ENCODE data around the gene PCBP3.
"Not testable (repeated sequence)": the region's sequence is repeated elsewhere in the genome, so short reads cannot be mapped to it uniquely, and the experiment has no call there.

The PCBP3 gene

GRCh38 chr21:45792682-45793383, 149.3 kb downstream of the PCBP3 start:
- no peak for DNase-seq

GRCh38 chr21:45794027-45794426, 150.5 kb downstream of the PCBP3 start:
- DNase-seq: no peak

GRCh38 chr21:45796003-45796402, 152.5 kb downstream of the PCBP3 start:
- DNase-seq: no peak

DNA sequence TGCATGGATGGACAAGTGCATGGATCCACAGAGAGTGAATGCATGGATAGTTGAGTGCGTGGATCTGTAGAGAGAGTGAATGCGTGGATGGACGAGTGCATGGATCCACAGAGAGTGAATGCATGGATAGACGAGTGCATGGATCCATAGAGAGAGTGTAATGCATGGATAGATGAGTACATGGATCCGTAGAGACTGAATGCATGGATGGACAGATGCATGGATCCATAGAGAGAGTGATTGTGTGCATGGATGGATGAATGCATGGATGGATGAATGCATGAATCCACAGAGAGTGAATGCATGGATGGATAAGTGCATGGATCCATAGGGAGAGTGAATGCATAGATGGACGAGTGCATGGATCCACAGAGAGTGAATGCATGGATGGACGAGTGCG, 153.8 kb downstream of the PCBP3 start:
- DNase-seq: no peak

GRCh38 chr21:45799765-45800338, 156.3 kb downstream of the PCBP3 start:
- no peak for DNase-seq

DNA sequence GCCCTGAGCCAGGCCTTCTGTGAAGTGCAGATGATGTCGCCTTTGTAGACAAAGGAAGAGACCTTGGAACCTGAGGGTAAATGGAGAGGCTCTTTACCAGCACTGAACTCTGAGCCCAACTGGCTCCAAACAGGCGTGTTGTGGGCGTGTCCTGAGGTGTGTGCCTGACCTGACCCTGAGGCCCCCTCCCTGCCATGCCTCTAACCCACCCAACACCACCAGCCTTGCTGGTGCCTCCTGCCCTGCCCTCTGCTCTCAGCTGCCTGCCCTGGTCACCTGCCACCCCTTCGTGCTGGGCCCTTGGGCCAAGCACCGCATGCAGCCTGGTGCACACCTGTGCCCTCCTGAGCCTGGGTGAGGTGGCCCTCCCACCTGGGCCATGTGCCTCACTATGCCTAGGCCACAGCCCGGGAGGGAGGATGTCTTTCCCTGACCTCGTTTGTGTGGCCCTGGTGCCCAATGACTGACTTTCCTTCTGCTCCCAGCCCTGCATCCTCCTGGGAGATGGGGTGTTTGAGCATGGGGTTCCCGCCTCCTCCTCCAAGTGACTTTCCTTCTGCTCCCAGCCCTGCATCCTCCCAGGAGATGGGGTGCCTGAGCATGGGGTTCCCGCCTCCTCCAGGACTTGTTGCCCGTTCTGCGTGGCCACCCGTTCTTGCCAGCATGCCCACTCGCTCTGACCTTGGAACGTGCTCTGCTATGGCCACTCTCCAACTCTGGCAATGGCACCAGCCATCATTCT, 157.0 kb downstream of the PCBP3 start:
- DNase-seq: no peak

- DNase-seq: no peak
These were observed 157.8 kb downstream of the PCBP3 start for GRCh38 chr21:45801129-45801964.

DNA sequence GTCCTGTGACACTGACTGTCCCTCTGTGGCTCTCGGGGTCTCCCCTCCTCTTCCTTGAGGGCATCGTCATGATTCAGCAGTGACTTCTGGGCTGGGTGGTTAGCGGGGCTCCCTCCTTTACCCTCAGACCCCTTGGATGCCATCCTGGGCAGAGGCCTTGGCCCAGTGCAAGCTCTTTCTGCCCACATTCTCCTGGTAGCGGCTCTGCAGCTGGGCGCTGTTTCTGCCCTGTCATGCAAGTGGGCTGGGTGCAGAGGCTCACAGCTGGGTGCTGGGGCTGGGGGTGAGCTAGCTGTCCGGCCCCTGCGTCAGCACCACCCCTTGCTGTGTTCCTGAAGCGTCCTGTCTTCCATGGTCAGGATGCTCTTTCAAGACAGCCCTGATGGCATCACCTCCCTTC, 158.5 kb downstream of the PCBP3 start:
- DNase-seq: no peak

- no peak for DNase-seq
These were observed 158.9 kb downstream of the PCBP3 start for GRCh38 chr21:45802425-45802824.

DNA sequence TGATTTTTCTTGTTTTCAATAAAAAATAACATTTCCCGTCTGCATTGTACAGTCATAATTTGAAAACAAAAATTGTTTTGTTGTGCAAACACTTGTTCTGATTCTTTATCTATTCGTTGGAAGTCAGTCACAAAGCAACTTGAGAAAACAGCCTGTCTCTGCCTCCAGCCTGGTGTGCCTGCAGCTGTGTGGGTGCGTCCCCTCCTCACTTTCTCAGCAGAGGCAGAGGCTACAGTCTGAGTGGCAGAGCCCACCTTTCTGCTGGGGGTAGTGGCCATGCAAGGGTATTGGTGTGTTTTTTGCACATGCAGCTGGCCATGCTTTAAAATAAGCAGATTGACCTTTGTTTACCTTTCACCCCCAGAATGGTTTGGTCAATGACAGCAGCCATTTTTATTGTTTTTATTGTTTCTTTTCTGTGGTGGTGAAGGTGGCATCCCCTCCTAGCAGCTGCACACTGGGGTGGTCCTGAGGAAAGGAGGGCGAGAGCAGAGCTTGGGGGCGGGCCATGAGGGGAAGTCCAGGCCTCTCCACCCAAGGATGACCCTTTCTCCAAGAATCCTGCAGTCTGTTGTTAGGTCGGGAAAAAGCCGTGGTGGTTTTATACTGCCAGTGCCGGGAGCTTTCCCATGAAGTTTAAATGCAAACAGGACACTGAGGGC, 159.6 kb downstream of the PCBP3 start:
- no peak for DNase-seq

- DNase-seq: no peak
These were observed 160.3 kb downstream of the PCBP3 start for GRCh38 chr21:45803618-45804340.

DNA sequence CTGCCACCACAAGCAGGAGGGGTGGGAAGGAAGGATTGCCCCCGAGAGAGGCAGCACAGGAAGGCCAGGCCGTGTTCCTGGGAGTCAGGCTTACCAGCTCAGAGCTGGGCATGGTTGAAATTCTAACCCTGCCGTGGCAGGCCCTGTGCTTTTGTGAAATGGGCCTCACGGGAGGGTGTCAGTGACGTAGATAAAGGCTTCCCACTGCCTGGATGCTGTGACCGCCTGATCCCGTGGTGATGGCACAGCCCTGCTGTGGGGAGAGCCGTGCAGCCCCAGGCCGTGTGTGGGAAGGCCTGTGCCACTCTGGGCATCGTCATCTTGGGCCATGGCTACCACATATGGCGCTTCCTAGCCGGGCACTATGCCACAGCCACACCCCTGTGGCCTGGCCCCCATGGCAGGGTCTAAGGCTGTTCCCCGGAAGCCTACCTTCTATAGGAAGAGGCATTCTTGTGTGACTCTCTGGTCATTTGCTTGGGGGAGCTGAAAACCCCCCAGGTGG, 161.3 kb downstream of the PCBP3 start:
- DNase-seq: no peak

- DNase-seq: no peak
These were observed 161.8 kb downstream of the PCBP3 start for GRCh38 chr21:45805321-45805720.

- DNase-seq: no peak
These were observed 162.5 kb downstream of the PCBP3 start for GRCh38 chr21:45806042-45806441.

DNA sequence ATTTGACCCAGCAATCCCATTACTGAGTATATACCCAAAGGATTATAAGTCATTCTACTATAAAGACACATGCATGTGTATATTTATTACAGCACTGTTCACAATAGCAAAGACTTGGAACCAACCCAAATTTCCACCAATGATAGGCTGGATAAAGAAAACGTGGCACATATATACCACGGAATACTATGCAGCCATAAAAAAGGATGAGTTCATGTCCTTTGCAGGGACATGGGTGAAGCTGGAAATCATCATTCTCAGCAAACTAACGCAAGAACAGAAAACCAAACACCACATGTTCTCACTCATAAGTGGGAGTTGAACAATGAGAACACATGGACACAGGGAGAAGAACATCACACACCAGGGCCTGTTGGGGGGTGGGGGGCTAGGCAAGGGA, 165.1 kb downstream of the PCBP3 start:
- DNase-seq: not testable (repeated sequence)

GRCh38 chr21:45809421-45809820, 165.9 kb downstream of the PCBP3 start:
- no peak for DNase-seq

DNA sequence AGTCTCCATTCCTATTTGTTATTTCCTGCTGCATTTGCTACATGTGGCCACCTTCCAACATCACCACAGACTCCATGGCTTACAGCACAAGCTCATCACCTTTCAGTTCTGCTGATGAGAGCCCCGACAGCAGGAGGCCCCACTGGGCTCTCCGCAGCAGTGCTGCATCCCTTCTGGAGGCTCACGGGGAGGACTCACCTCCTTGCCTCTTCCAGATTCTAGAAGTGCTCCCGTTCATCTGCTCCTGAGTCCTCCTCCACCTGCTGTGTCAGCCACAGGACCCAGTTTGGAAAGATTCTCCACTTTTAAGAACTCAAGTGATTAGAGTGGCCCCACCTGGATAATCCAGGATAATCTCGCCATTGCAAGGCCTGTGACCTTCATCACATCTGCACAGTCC, 167.6 kb downstream of the PCBP3 start:
- DNase-seq: no peak

DNA sequence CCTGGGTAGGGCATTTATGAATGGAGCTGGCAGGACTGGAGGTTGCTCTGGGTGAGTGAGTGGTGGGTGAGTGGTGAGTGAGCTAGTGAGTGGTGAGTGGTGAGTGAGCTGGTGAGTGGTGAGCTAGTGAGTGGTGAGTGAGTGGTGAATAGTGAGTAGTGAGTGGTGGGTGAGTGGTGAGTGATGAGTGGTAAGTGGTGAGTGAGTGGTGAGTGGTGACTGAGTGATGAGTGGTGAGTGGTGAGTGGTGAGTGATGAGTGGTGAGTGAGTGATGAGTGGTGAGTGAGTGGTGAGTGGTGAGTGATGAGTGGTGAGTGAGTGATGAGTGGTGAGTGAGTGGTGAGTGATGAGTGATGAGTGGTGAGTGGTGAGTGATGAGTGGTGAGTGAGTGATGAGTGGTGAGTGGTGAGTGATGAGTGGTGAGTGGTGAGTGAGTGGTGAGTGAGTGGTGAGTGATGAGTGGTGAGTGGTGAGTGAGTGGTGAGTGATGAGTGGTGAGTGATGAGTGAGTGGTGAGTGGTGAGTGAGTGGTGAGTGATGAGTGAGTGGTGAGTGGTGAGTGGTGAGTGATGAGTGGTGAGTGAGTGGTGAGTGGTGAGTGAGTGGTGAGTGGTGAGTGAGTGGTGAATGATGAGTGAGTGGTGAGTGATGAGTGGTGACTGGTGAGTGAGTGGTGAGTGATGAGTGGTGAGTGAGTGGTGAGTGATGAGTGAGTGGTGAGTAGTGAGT, 170.8 kb downstream of the PCBP3 start:
- DNase-seq: not testable (repeated sequence)

DNA sequence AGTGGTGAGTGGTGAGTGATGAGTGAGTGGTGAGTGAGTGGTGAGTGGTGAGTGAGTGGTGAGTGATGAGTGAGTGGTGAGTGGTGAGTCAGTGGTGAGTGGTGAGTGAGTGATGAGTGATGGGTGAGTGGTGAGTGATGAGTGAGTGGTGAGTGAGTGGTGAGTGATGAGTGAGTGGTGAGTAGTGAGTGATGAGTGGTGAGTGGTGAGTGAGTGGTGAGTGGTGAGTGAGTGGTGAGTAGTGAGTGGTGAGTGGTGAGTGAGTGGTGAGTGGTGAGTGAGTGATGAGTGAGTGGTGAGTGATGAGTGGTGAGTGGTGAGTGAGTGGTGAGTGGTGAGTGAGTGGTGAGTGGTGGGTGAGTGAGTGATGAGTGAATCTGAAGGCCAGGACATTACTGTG, 172.3 kb downstream of the PCBP3 start:
- not testable (repeated sequence) for DNase-seq

- DNase-seq: no peak
These were observed 173.3 kb downstream of the PCBP3 start for GRCh38 chr21:45816794-45817193.

GRCh38 chr21:45817345-45817744, 173.8 kb downstream of the PCBP3 start:
- no peak for DNase-seq

All from DMS79 (cell line).